SK-N-SH (cell line): ENCODE results near the gene OPRM1. TPM values are rescaled to one million over a fixed set of nuclear protein-coding genes. Genes with fewer than 3 reads are reported as not detected.

Experiments used
- CTCF ChIA-PET: fragments of 300-600, 350-600 bp; formaldehyde crosslinking; extraction: SDS; loops from one replicate; lab custom pipeline; 2021; lab: Yijun Ruan, JAX
- POLR2A ChIA-PET: fragments of 350-600 bp; sonication (Branson Sonifier 250); formaldehyde crosslinking; extraction: SDS; loops from one replicate; lab custom pipeline; 2020; ENCODE audit warnings: antibody characterized with exemption, inconsistent platforms; lab: Yijun Ruan, JAX
- DNase-seq: peaks from one replicate; pipeline ENCODE4 v3.0.0; 2012
- H2AFZ ChIP-seq: fragments of 200-600 bp; sonication (generic); 2 replicates; pipeline ENCODE4 v1.8.1; 2016; ENCODE audit warnings: antibody characterized with exemption, mild to moderate bottlenecking, low read depth
- H3F3A ChIP-seq: fragments of 200-600 bp; sonication (generic); replicated peaks from 2 replicates; pipeline ENCODE3; 2016; ENCODE audit warnings: antibody characterized with exemption, mild to moderate bottlenecking; ENCODE audit not compliant: insufficient read depth
- H3K27ac ChIP-seq, 2 experiments: fragments of 200-500 bp in 1 of 2; fragments of 200-600 bp in 1 of 2; sonication (Bioruptor generic) in 1 of 2; sonication (generic), shearing (Covaris generic) in 1 of 2; 2 replicates each; pipeline versions ENCODE4 v1.5.1 to v1.6.1; 2014 to 2016; ENCODE audit warnings: low read depth in 2 of 2, inconsistent platforms in 1 of 2, low read length in 1 of 2, mild to moderate bottlenecking in 1 of 2, mixed read lengths in 1 of 2
- H3K27me3 ChIP-seq: fragments of 200-600 bp; sonication (generic), shearing (Covaris generic); 2 replicates; pipeline ENCODE4 v1.6.1; 2016; ENCODE audit warnings: mixed run types; ENCODE audit not compliant: insufficient read depth
- H3K36me3 ChIP-seq, 2 experiments: fragments of 200-500 bp in 1 of 2; fragments of 200-600 bp in 1 of 2; sonication (Bioruptor generic) in 1 of 2; sonication (generic) in 1 of 2; replicated peaks in 1 of 2; 2 replicates each; pipeline versions ENCODE3 to v1.5.1; 2014 to 2016; ENCODE audit warnings: low read length in 1 of 2, mild to moderate bottlenecking in 1 of 2; ENCODE audit not compliant: insufficient read depth in 2 of 2, control insufficient read depth in 1 of 2
- H3K4me1 ChIP-seq, 2 experiments: fragments of 200-500 bp in 1 of 2; fragments of 200-600 bp in 1 of 2; sonication (Bioruptor generic) in 1 of 2; sonication (generic), shearing (Covaris generic) in 1 of 2; 2 replicates each; pipeline versions ENCODE4 v1.5.1 to v1.6.1; 2014 to 2016; ENCODE audit warnings: low read depth in 1 of 2, low read length in 1 of 2, mixed run types in 1 of 2; ENCODE audit not compliant: insufficient read depth in 2 of 2, control insufficient read depth in 1 of 2
- H3K4me2 ChIP-seq: fragments of 200-600 bp; sonication (generic), shearing (Covaris generic); 2 replicates; pipeline ENCODE4 v1.6.1; 2017; ENCODE audit warnings: mixed run types
- H3K4me3 ChIP-seq, 2 experiments: fragments of 200-500 bp in 1 of 2; fragments of 200-600 bp in 1 of 2; sonication (Bioruptor generic) in 1 of 2; sonication (generic), shearing (Covaris generic) in 1 of 2; 2 replicates each; pipeline versions ENCODE4 v1.5.1 to v1.8.1; 2014 to 2016; ENCODE audit warnings: low read depth in 2 of 2, inconsistent platforms in 1 of 2, low read length in 1 of 2, mild to moderate bottlenecking in 1 of 2, mixed read lengths in 1 of 2, moderate library complexity in 1 of 2
- H3K79me2 ChIP-seq: fragments of 200-600 bp; sonication (generic); 2 replicates; pipeline ENCODE4 v1.8.1; 2017; ENCODE audit warnings: mild to moderate bottlenecking; ENCODE audit not compliant: insufficient read depth
- H3K9ac ChIP-seq: fragments of 200-600 bp; sonication (generic); 2 replicates; pipeline ENCODE4 v1.6.1; 2017; ENCODE audit warnings: mixed run types
- H3K9me2 ChIP-seq: fragments of 200-600 bp; sonication (generic); 2 replicates; pipeline ENCODE4 v1.6.1; 2017; ENCODE audit warnings: mixed run types
- H3K9me3 ChIP-seq: fragments of 200-600 bp; sonication (generic); 2 replicates; pipeline ENCODE4 v1.6.1; 2017; ENCODE audit warnings: mixed run types, mild to moderate bottlenecking, moderate library complexity
- H4K20me1 ChIP-seq: fragments of 200-600 bp; sonication (generic); 2 replicates; pipeline ENCODE4 v1.6.1; 2017; ENCODE audit warnings: mild to moderate bottlenecking, mixed run types; ENCODE audit not compliant: insufficient read depth
- ELF1 ChIP-seq: IDR thresholded peaks from 2 replicates; pipeline ENCODE4 v1.4.0; 2012
- JUND ChIP-seq: IDR thresholded peaks from 2 replicates; pipeline ENCODE4 v1.4.0; 2012
- MAX ChIP-seq: IDR thresholded peaks from 2 replicates; pipeline ENCODE4 v1.4.0; 2012; ENCODE audit warnings: low read depth
- NRF1 ChIP-seq: IDR thresholded peaks from 2 replicates; pipeline ENCODE4 v1.6.1; 2012; ENCODE audit warnings: low read depth, mild to moderate bottlenecking, low read length
- RAD21 ChIP-seq: IDR thresholded peaks from 2 replicates; pipeline ENCODE4 v1.6.1; 2012; ENCODE audit warnings: mild to moderate bottlenecking, low read length
- RCOR1 ChIP-seq: fragments of 150-350 bp; IDR thresholded peaks from 2 replicates; pipeline ENCODE4 v1.6.1; 2017; ENCODE audit warnings: antibody characterized with exemption, low read length
- RFX5 ChIP-seq: IDR thresholded peaks from 2 replicates; pipeline ENCODE4 v1.6.1; 2012; ENCODE audit warnings: mild to moderate bottlenecking, improper control_type of control experiment, low read length
- SIN3A ChIP-seq: IDR thresholded peaks from 2 replicates; pipeline ENCODE4 v1.6.1; 2012; ENCODE audit warnings: low read depth, mild to moderate bottlenecking, low read length, moderate library complexity, borderline replicate concordance
- ZBTB33 ChIP-seq: IDR thresholded peaks from 2 replicates; pipeline ENCODE4 v1.4.0; 2012; ENCODE audit warnings: low read depth, borderline replicate concordance
- WGBS: methylation state at CpG from one replicate; pipeline ENCODE4 v1.1.6; 2017; ENCODE audit warnings: low lambda C conversion rate; 5-methylcytosine and 5-hydroxymethylcytosine counted together
- polyA plus RNA-seq, 3 experiments: library from polyadenylated mRNA; depleted of rRNA; stranded (reverse); fragments of >200 nt; gene quantifications; 2 replicates each; pipeline ENCODE4 v1.2.3, GENCODE V29; 2012
- TF ChIP-seq, protein P1 (sequence below): IDR thresholded peaks from 2 replicates; pipeline ENCODE4; 2012

Gene OPRM1
- polyA plus RNA-seq, 1 of the 3 experiments (the other 2 are of a cell fraction) = 0.15 TPM

- DNase-seq = no peak
- H3K27me3 ChIP-seq = no peaks in the 10 kb centered on the region
- H3K36me3 ChIP-seq = no peaks in the 10 kb centered on the region
- peaks cover 16% of the 10 kb centered on the region for H3F3A ChIP-seq
- no peak overlapping the region for H3K4me3 ChIP-seq
- H3K27ac ChIP-seq = no peak overlapping the region
- no peaks in the 10 kb centered on the region for H3K9me2 ChIP-seq
- H3K79me2 ChIP-seq = no peaks in the 10 kb centered on the region
- POLR2A ChIA-PET = no interaction called here
- H3K9me3 ChIP-seq = no peaks in the 10 kb centered on the region
- peaks cover 2 to 4% of the 10 kb centered on the region in 2 experiments; a peak in 1 of 4 replicates for H3K4me1 ChIP-seq
- H2AFZ ChIP-seq = no peak overlapping the region
- no peak overlapping the region for H3K9ac ChIP-seq
- H3K4me2 ChIP-seq = no peak overlapping the region
- H4K20me1 ChIP-seq = no peaks in the 10 kb centered on the region
- TF ChIP-seq ZBTB33 = no peak
- TF ChIP-seq NRF1 = no peak
- no peak for TF ChIP-seq MAX
- no peak for TF ChIP-seq RFX5
- TF ChIP-seq, protein P1, sequence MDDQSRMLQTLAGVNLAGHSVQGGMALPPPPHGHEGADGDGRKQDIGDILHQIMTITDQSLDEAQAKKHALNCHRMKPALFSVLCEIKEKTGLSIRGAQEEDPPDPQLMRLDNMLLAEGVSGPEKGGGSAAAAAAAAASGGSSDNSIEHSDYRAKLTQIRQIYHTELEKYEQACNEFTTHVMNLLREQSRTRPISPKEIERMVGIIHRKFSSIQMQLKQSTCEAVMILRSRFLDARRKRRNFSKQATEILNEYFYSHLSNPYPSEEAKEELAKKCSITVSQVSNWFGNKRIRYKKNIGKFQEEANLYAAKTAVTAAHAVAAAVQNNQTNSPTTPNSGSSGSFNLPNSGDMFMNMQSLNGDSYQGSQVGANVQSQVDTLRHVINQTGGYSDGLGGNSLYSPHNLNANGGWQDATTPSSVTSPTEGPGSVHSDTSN = no peak
- TF ChIP-seq ELF1 = no peak
- TF ChIP-seq RCOR1 = no peak
- no peak for TF ChIP-seq JUND
- TF ChIP-seq SIN3A = no peak
- no peak for TF ChIP-seq RAD21
- WGBS = 60% methylated on average over 3 of the region's 4 CpGs
- CTCF ChIA-PET = no interaction called here
Observed at GRCh38 chr6:154295733-154296132, 256.7 kb downstream of the OPRM1 start.
